Endodermal cell (in vitro differentiated cells): ENCODE data around the gene WDR4. TPM values are rescaled to one million over a fixed set of nuclear protein-coding genes. Genes with fewer than 3 reads are reported as not detected.

Experiments
- DNase-seq: peaks from one replicate; pipeline ENCODE4 v3.0.0-alpha.2; 2017
- H3K27ac ChIP-seq: 2 replicates; pipeline ENCODE4 v1.5.1; 2013; ENCODE audit warnings: mild to moderate bottlenecking, low read depth, low read length, moderate library complexity
- H3K27me3 ChIP-seq: 2 replicates; pipeline ENCODE4 v1.6.1; 2013; ENCODE audit warnings: mild to moderate bottlenecking, low read length, moderate library complexity; ENCODE audit not compliant: insufficient read depth, control insufficient read depth, poor library complexity, severe bottlenecking
- H3K36me3 ChIP-seq: 2 replicates; pipeline ENCODE4 v1.7.0; 2013; ENCODE audit warnings: mild to moderate bottlenecking, low read length, moderate library complexity; ENCODE audit not compliant: control insufficient read depth, insufficient read depth
- H3K4me1 ChIP-seq: one replicate; pipeline ENCODE4 v1.7.0; 2013; ENCODE audit warnings: low read length; ENCODE audit not compliant: control insufficient read depth, insufficient read depth
- H3K4me3 ChIP-seq: 2 replicates; pipeline ENCODE4 v1.5.1; 2013; ENCODE audit warnings: mild to moderate bottlenecking, low read length, moderate library complexity
- H3K9ac ChIP-seq: 2 replicates; pipeline ENCODE4 v1.6.1; 2013; ENCODE audit warnings: mild to moderate bottlenecking, low read length, moderate library complexity; ENCODE audit not compliant: poor library complexity, severe bottlenecking; ENCODE audit errors: extremely low read depth
- H3K9me3 ChIP-seq: 2 replicates; pipeline ENCODE4 v1.6.1; 2013; ENCODE audit warnings: mild to moderate bottlenecking, low read length, moderate library complexity; ENCODE audit not compliant: control insufficient read depth
- H3K27ac Mint-ChIP-seq: 2 replicates; pipeline ENCODE4 v1.8.0; 2020; ENCODE audit warnings: mixed read lengths
- H3K27me3 Mint-ChIP-seq: 2 replicates; pipeline ENCODE4 v1.8.0; 2021; ENCODE audit warnings: mild to moderate bottlenecking, mixed read lengths; ENCODE audit not compliant: insufficient read depth
- H3K36me3 Mint-ChIP-seq: 2 replicates; pipeline ENCODE4 v1.8.0; 2020; ENCODE audit warnings: low read depth, mixed read lengths
- H3K4me1 Mint-ChIP-seq: 2 replicates; pipeline ENCODE4 v1.8.0; 2020; ENCODE audit warnings: mixed read lengths
- H3K4me3 Mint-ChIP-seq: 2 replicates; pipeline ENCODE4 v1.8.0; 2020; ENCODE audit warnings: mild to moderate bottlenecking, moderate library complexity, mixed read lengths
- H3K9me3 Mint-ChIP-seq: 2 replicates; pipeline ENCODE4 v1.8.0; 2020; ENCODE audit warnings: mild to moderate bottlenecking, mixed read lengths
- WGBS, 2 experiments: methylation state at CpG; one replicate each; pipeline versions ENCODE4 v1.1.5 to v1.1.7; 2013; ENCODE audit warnings: missing lambda C conversion rate in 2 of 2, mixed read lengths in 1 of 2; ENCODE audit not compliant: insufficient coverage in 1 of 2, insufficient read length in 1 of 2; 5-methylcytosine and 5-hydroxymethylcytosine counted together
- total RNA-seq, 2 donors: library from RNA; stranded (reverse); fragmentation: NEBNext Ultra II Directional in 1 of 2; extraction: Animal tissue kit (Norgen Biotek cat#: 25700) in 1 of 2; gene quantifications; 2 replicates in 1 of 2; 3 replicates in 1 of 2; pipeline ENCODE4 v1.2.1, GENCODE V29; 2021
- TF ChIP-seq, protein P1 (sequence below): fragments of 200-600 bp; sonication (generic); conservative IDR thresholded peaks from 2 replicates; pipeline ENCODE4 v1.5.0; 2021; ENCODE audit warnings: antibody characterized with exemption, mild to moderate bottlenecking

WDR4 gene
- total RNA-seq, 2 donors from 2014 or later: 26.7 to 33.5 TPM

DNA sequence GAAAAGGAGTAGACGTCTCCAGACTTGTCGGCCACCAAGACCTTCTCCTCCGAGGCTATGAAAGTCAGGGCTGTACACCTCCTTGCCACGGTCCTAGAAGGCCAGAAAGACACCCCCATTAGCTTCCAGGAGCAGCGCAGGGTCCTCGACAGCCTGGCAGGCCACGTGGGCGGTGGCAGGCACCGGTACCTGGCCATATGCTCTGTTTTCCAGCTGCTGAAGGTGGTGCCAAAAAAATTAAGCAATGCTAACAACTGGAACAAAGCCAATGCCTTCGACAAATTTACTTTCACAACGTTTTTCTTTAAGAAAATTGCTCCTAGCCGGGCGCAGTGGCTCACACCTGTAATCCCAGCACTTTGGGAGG, 15.9 kb downstream of the WDR4 start:
- TF ChIP-seq, protein P1, sequence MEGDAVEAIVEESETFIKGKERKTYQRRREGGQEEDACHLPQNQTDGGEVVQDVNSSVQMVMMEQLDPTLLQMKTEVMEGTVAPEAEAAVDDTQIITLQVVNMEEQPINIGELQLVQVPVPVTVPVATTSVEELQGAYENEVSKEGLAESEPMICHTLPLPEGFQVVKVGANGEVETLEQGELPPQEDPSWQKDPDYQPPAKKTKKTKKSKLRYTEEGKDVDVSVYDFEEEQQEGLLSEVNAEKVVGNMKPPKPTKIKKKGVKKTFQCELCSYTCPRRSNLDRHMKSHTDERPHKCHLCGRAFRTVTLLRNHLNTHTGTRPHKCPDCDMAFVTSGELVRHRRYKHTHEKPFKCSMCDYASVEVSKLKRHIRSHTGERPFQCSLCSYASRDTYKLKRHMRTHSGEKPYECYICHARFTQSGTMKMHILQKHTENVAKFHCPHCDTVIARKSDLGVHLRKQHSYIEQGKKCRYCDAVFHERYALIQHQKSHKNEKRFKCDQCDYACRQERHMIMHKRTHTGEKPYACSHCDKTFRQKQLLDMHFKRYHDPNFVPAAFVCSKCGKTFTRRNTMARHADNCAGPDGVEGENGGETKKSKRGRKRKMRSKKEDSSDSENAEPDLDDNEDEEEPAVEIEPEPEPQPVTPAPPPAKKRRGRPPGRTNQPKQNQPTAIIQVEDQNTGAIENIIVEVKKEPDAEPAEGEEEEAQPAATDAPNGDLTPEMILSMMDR: no peak
- peaks cover 62% of the 10 kb centered on the region for H3K36me3 ChIP-seq
- no peaks in the 10 kb centered on the region for H3K9me3 ChIP-seq
- Mint-ChIP-seq H3K27me3 (no peaks in the 10 kb centered on the region), H3K4me3 (no peak overlapping the region), H3K9me3 (no peaks in the 10 kb centered on the region), H3K36me3 (peaks cover 68% of the 10 kb centered on the region), H3K27ac (no peak overlapping the region), H3K4me1 (no peaks in the 10 kb centered on the region)
- WGBS, 2 experiments: 88 to 94% methylated on average over 13 of the region's 13 CpGs
- H3K4me1 ChIP-seq: no peaks in the 10 kb centered on the region
- no peaks in the 10 kb centered on the region for H3K27me3 ChIP-seq
- peak; percentile 38 for DNase-seq
- no peak overlapping the region for H3K9ac ChIP-seq
- H3K27ac ChIP-seq: no peak overlapping the region
- no peak overlapping the region for H3K4me3 ChIP-seq

DNA sequence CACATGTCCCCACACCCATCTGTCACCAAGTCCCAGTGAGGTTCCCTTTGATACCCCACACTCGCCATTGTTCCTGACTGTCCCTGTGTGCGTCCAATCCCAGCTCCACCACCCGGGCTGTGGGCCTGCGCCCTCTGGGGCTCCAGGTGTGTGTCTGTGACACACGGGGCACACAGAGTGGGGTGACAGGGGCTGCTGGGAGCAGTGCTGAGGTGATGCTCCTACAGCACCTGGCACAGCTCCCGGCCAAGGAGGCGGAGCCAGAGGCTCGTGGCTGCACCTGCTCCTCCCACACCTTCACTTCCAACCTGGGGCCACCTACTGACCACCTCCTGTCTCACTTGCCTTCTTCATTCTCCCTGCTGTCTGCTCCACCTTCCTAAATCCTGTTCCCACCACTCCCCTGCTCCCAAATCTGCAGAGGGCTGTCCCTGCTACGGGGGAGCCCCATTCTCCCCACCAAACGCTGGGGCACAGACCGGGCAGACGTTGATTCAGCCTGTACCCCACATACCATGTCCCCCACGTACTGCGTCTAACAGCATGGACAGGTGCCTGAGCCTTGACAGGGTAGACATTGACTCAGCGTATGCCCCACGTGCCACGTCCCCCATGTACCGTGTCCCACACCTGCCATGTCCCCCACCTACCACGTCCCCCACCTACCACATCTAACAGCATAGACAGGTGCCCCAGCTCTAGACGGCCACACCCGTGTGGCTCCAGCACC, 16.4 kb downstream of the WDR4 start:
- no peak overlapping the region for H3K9ac ChIP-seq
- Mint-ChIP-seq H3K9me3 (no peaks in the 10 kb centered on the region), H3K27ac (peak overlapping the region; percentile 55), H3K27me3 (no peaks in the 10 kb centered on the region), H3K4me3 (no peak overlapping the region), H3K4me1 (no peaks in the 10 kb centered on the region), H3K36me3 (peaks cover 68% of the 10 kb centered on the region)
- TF ChIP-seq, protein P1: peak; percentile 73
- peaks cover 62% of the 10 kb centered on the region for H3K36me3 ChIP-seq
- H3K27me3 ChIP-seq: no peaks in the 10 kb centered on the region
- no peak overlapping the region for H3K4me3 ChIP-seq
- no peaks in the 10 kb centered on the region for H3K4me1 ChIP-seq
- WGBS, 2 experiments: 95 to 98% methylated on average over 8 to 21 of the region's 21 CpGs
- H3K27ac ChIP-seq: no peak overlapping the region
- no peaks in the 10 kb centered on the region for H3K9me3 ChIP-seq
- peak; percentile 89 for DNase-seq

DNA sequence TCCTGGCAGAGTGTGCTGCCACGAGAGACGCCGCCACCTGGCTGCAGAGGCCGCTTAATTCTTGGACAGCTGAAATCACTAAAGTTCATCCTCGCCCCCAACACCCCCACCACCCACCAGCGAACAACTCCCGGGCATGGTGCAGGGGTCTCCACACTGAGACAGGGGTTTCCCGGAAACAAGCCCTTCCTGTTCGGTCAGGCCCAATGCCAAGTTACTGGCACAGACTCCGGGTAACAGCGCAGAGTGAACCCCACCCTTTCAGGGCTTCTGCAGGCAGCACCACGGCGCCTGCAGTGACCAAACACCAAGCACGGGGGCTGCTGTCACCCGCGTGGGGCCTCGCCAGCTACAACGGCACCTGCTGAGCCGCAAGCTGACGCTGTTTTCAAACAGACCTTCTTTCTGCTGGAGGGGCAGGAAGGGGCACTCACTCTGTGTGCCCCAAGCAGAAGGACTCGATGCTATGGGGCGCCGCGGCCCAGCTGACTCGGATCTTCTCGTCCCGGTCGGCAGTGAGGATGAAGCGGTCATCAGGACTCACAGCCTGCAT, 17.4 kb downstream of the WDR4 start:
- no peaks in the 10 kb centered on the region for H3K27me3 Mint-ChIP-seq
- peaks cover 62% of the 10 kb centered on the region for H3K36me3 ChIP-seq
- TF ChIP-seq, protein P1: no peak

More for the DNA sequence above, 17.4 kb downstream of the WDR4 start:
- Mint-ChIP-seq H3K27ac (no peak overlapping the region), H3K9me3 (no peaks in the 10 kb centered on the region), H3K36me3 (peaks cover 70% of the 10 kb centered on the region), H3K4me3 (no peak overlapping the region), H3K4me1 (no peaks in the 10 kb centered on the region)
- no peak overlapping the region for H3K4me3 ChIP-seq
- WGBS, 2 experiments: 93 to 95% methylated on average over 24 to 29 of the region's 29 CpGs
- no peaks in the 10 kb centered on the region for H3K27me3 ChIP-seq
- peak; percentile 33 for DNase-seq
- no peaks in the 10 kb centered on the region for H3K4me1 ChIP-seq
- H3K27ac ChIP-seq: no peak overlapping the region
- H3K9ac ChIP-seq: no peak overlapping the region
- no peaks in the 10 kb centered on the region for H3K9me3 ChIP-seq
